Activated CD4-positive, alpha-beta memory T cell treated with anti-CD3 and anti-CD28 coated beads, Interleukin-2, amount 10 ng/mL, durations not matched to agents 7 days and 5 days (primary cell): ENCODE results near the gene CFLAR. TPM values are rescaled to one million over a fixed set of nuclear protein-coding genes. Genes with fewer than 3 reads are reported as not detected.

Experiments used
- CTCF ChIA-PET: fragments of 350-600 bp; sonication (Branson Sonifier 250); formaldehyde crosslinking; loops from one replicate; lab custom pipeline; 2021; ENCODE audit warnings: antibody characterized with exemption, inconsistent platforms; lab: Charles Lee
- POLR2A ChIA-PET: fragments of 350-600 bp; sonication (Branson Sonifier 250); formaldehyde crosslinking; loops from one replicate; lab custom pipeline; 2021; ENCODE audit warnings: antibody characterized with exemption; lab: Charles Lee
- DNase-seq: peaks from one replicate; pipeline ENCODE4 v3.0.0-alpha.2; 2020
- H3K27ac Mint-ChIP-seq: one replicate; pipeline ENCODE4 v1.8.0; 2021; ENCODE audit warnings: mild to moderate bottlenecking, mixed read lengths
- H3K27me3 Mint-ChIP-seq: one replicate; pipeline ENCODE4 v1.8.0; 2021; ENCODE audit warnings: mixed read lengths
- H3K36me3 Mint-ChIP-seq: one replicate; pipeline ENCODE4 v1.8.0; 2021; ENCODE audit warnings: low read depth, mixed read lengths
- H3K4me1 Mint-ChIP-seq: one replicate; pipeline ENCODE4 v1.8.0; 2021; ENCODE audit warnings: mixed read lengths
- H3K4me3 Mint-ChIP-seq: one replicate; pipeline ENCODE4 v1.8.0; 2021; ENCODE audit warnings: mild to moderate bottlenecking, mixed read lengths
- H3K9me3 Mint-ChIP-seq: one replicate; pipeline ENCODE4 v1.8.0; 2021; ENCODE audit warnings: mixed read lengths
- total RNA-seq, 2 experiments: library from RNA; stranded (reverse); gene quantifications; one replicate each; pipeline ENCODE4 v1.2.3, GENCODE V29; 2021

The CFLAR gene
- total RNA-seq, 2 experiments from 2014 or later = 192 to 196 TPM

- H3K27me3 Mint-ChIP-seq = no peaks in the 10 kb centered on the region
- POLR2A ChIA-PET = interaction anchor here (0.7 kb wide), 2 partner anchors 10 to 27 kb away, joined by 3 read pairs; no protein-coding TSS in a partner anchor
- CTCF ChIA-PET = interaction anchor here (2.4 kb wide), 1 partner anchor 27 kb away, joined by 8 read pairs; no protein-coding TSS in a partner anchor
- peaks cover 66% of the 10 kb centered on the region for H3K36me3 Mint-ChIP-seq
- no peak overlapping the region for H3K4me3 Mint-ChIP-seq
- H3K27ac Mint-ChIP-seq = no peak overlapping the region
- H3K4me1 Mint-ChIP-seq = peaks cover 22% of the 10 kb centered on the region
- H3K9me3 Mint-ChIP-seq = no peaks in the 10 kb centered on the region
- no peak for DNase-seq
Observed at GRCh38 chr2:201204655-201205514, 88.9 kb downstream of the CFLAR start.

- H3K36me3 Mint-ChIP-seq = peaks cover 66% of the 10 kb centered on the region
- no peak overlapping the region for H3K4me3 Mint-ChIP-seq
- H3K4me1 Mint-ChIP-seq = peaks cover 27% of the 10 kb centered on the region
- CTCF ChIA-PET = interaction anchor here (2.4 kb wide), 1 partner anchor 27 kb away, joined by 8 read pairs; no protein-coding TSS in a partner anchor
- POLR2A ChIA-PET = no interaction called here
- no peaks in the 10 kb centered on the region for H3K9me3 Mint-ChIP-seq
- H3K27ac Mint-ChIP-seq = peak overlapping the region; percentile 35
- DNase-seq = no peak
- H3K27me3 Mint-ChIP-seq = no peaks in the 10 kb centered on the region
Observed at GRCh38 chr2:201205515-201205849, 89.5 kb downstream of the CFLAR start.

- Mint-ChIP-seq H3K36me3 (peaks cover 51% of the 10 kb centered on the region), H3K9me3 (no peaks in the 10 kb centered on the region), H3K27me3 (no peaks in the 10 kb centered on the region), H3K4me3 (no peak overlapping the region), H3K4me1 (peaks cover 35% of the 10 kb centered on the region), H3K27ac (no peak overlapping the region)
- CTCF ChIA-PET = interaction anchor here (0.9 kb wide), 1 partner anchor 23 kb away, joined by 4 read pairs; no protein-coding TSS in a partner anchor
- POLR2A ChIA-PET = no interaction called here
- no peak for DNase-seq
Observed at GRCh38 chr2:201208563-201209252, 92.7 kb downstream of the CFLAR start.

GRCh38 chr2:201215963-201216362, 100.0 kb downstream of the CFLAR start:
- Mint-ChIP-seq H3K9me3 (no peaks in the 10 kb centered on the region), H3K4me1 (peaks cover 45% of the 10 kb centered on the region), H3K27me3 (no peaks in the 10 kb centered on the region), H3K27ac (no peak overlapping the region), H3K36me3 (peaks cover 52% of the 10 kb centered on the region), H3K4me3 (no peak overlapping the region)
- DNase-seq = no peak
- ChIA-PET POLR2A (no interaction called here), CTCF (no interaction called here)

- Mint-ChIP-seq H3K27ac (no peak overlapping the region), H3K4me3 (no peak overlapping the region), H3K9me3 (no peaks in the 10 kb centered on the region), H3K4me1 (peaks cover 44% of the 10 kb centered on the region), H3K36me3 (peaks cover 55% of the 10 kb centered on the region), H3K27me3 (no peaks in the 10 kb centered on the region)
- ChIA-PET POLR2A (no interaction called here), CTCF (no interaction called here)
- no peak for DNase-seq
Observed at GRCh38 chr2:201216918-201217317, 101.0 kb downstream of the CFLAR start.

- no peak overlapping the region for H3K4me3 Mint-ChIP-seq
- H3K27ac Mint-ChIP-seq = no peak overlapping the region
- POLR2A ChIA-PET = interaction anchor here (2.6 kb wide), 1 partner anchor 36 kb away, joined by 8 read pairs; the partner anchor contains the start of gene CASP10
Observed at GRCh38 chr2:201218780-201219179, 102.8 kb downstream of the CFLAR start.

GRCh38 chr2:201219328-201220096, 103.5 kb downstream of the CFLAR start:
- peak overlapping the region; percentile 21 for H3K27ac Mint-ChIP-seq
- ChIA-PET CTCF (interaction anchor here (0.7 to 4.9 kb wide), 3 partner anchors 13 to 425 kb away, joined by 3 to 33 read pairs (median 4); partner anchors contain the start of gene CASP10), POLR2A (interaction anchor here (1.0 to 4.5 kb wide), 4 partner anchors 13 to 232 kb away, joined by 3 to 25 read pairs (median 6); partner anchors contain the start of genes CASP10 and STRADB)
- H3K9me3 Mint-ChIP-seq = no peaks in the 10 kb centered on the region
- peaks cover 68% of the 10 kb centered on the region for H3K36me3 Mint-ChIP-seq
- DNase-seq = no peak
- no peaks in the 10 kb centered on the region for H3K27me3 Mint-ChIP-seq
- no peak overlapping the region for H3K4me3 Mint-ChIP-seq
- peaks cover 57% of the 10 kb centered on the region for H3K4me1 Mint-ChIP-seq

More at GRCh38 chr2:201218780-201219179, 102.8 kb downstream of the CFLAR start:
- Mint-ChIP-seq H3K9me3 (no peaks in the 10 kb centered on the region), H3K27me3 (no peaks in the 10 kb centered on the region), H3K36me3 (peaks cover 68% of the 10 kb centered on the region), H3K4me1 (peaks cover 55% of the 10 kb centered on the region)
- DNase-seq = no peak
- CTCF ChIA-PET = interaction anchor here (4.9 kb wide), 1 partner anchor 14 kb away, joined by 33 read pairs; no protein-coding TSS in a partner anchor

- no peaks in the 10 kb centered on the region for H3K9me3 Mint-ChIP-seq
- H3K36me3 Mint-ChIP-seq = peaks cover 72% of the 10 kb centered on the region
- ChIA-PET POLR2A (interaction anchor here (0.8 to 4.5 kb wide), 5 partner anchors 13 to 232 kb away, joined by 3 to 25 read pairs (median 3); partner anchors contain the start of genes CASP10, HYCC2, NDUFB3 and STRADB), CTCF (interaction anchor here (0.7 to 4.9 kb wide), 3 partner anchors 12 to 425 kb away, joined by 3 to 33 read pairs (median 4); partner anchors contain the start of gene CASP10)
- H3K4me1 Mint-ChIP-seq = peaks cover 60% of the 10 kb centered on the region
- no peak overlapping the region for H3K27ac Mint-ChIP-seq
- DNase-seq = no peak
- no peaks in the 10 kb centered on the region for H3K27me3 Mint-ChIP-seq
- H3K4me3 Mint-ChIP-seq = no peak overlapping the region
Observed at GRCh38 chr2:201220102-201220570, 104.2 kb downstream of the CFLAR start.

- H3K27ac Mint-ChIP-seq = peak overlapping the region; percentile 59
- H3K27me3 Mint-ChIP-seq = no peaks in the 10 kb centered on the region
- POLR2A ChIA-PET = interaction anchor here (1.1 to 4.5 kb wide), 4 partner anchors 9 to 41 kb away, joined by 3 to 25 read pairs (median 5); partner anchors contain the start of gene CASP10
- no peaks in the 10 kb centered on the region for H3K9me3 Mint-ChIP-seq
- DNase-seq = no peak
- H3K4me3 Mint-ChIP-seq = no peak overlapping the region
- H3K36me3 Mint-ChIP-seq = peaks cover 52% of the 10 kb centered on the region
- peaks cover 57% of the 10 kb centered on the region for H3K4me1 Mint-ChIP-seq
- CTCF ChIA-PET = interaction anchor here (0.6 to 2.1 kb wide), 4 partner anchors 9 to 1939 kb away, joined by 3 to 13 read pairs (median 4); partner anchors contain the start of gene CASP10
Observed at GRCh38 chr2:201223089-201224073, 107.4 kb downstream of the CFLAR start.
